T1000 (cell line): ENCODE data around the gene DEGS2.
"Not testable (repeated sequence)": the region's sequence is repeated elsewhere in the genome, so short reads cannot be mapped to it uniquely, and the experiment has no call there.

ENCODE experiments used
- DNase-seq: peaks from one replicate; lab custom pipeline; 2025; ENCODE audit warnings: mixed read lengths; lab: John Stamatoyannopoulos, UW

The DEGS2 gene

DNA sequence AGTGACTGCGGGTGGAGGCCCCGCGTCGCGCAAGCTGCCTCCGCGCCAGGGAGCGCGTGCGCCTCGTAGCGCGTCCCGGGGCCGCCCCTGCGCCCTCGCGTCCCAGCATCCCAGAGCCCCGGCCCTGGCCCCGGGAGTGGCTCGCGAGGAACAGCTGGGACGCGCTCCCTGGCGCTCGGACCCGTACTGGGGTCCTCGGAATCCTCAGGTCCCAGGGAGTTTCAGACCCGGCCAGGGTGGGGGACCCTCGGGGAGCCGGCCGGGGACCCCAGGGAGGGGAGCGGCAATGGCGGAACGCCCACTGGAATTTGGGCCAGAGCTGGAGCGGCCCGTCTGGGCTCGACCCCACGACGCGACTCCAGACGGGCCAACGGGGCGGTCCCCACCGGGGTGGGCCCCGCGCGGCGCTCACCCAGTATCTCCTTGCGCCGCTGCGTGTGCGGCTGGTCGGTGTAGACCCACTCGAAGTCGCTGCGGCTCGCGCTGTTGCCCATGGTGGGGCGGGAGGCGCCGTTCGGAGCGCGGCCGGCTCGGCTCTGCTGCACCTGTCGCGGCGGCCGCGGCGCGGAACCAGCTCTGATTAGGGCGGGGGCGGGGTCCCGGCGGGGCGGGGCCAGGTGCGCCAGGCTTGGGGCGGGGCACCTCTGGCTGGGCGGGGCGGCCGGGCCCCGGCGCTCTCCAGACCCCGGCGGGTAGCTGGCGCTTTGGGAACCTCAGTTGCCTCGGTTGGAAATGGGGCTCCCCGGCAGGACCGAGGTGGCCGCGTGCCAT lies at the start of gene DEGS2:
TSS of gene DEGS2 (minus strand) at position 552 of the 771 bp plus-strand sequence. CDS start at position 494, 58 bp downstream.
- DNase-seq: no peak

DNA sequence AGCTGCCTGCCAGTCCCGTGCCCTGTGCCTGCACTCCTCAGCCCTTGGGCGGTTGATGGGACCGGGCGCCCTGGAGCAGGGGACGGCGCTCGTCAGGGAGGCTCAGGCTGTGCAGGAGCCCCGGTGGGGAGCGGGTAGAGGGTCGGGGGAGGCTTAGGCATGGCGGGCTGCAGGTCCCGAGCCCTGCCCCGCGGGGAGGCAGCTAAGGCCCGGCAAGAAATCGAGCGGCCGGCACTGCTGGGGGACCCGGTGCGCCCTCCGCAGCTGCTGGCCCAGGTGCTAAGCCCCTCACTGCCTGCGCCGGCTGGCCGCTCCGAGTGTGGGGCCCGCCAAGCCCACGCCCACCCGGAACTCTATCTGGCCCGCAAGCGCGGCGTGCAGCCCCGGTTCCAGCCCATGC lies 48.7 kb upstream of the DEGS2 start:
- DNase-seq: not testable (repeated sequence)

DNA sequence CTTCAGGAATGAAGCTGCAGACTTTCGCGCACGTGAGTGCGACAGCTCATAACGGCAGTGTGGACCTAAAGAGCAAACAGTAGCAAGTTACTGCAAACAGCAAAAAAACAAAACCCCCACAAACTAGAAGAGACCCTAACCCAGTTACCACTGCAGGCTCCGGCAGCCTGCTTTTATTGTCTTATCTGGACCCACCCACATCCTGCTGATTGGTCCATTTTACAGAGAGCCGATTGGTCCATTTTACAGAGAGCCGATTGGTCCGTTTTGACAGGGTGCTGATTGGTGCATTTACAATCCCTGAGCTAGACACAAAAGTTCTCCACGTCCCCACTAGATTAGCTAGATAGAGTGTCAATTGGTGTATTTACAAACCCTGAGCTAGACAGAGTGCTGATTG lies 48.1 kb upstream of the DEGS2 start:
- DNase-seq: not testable (repeated sequence)

DNA sequence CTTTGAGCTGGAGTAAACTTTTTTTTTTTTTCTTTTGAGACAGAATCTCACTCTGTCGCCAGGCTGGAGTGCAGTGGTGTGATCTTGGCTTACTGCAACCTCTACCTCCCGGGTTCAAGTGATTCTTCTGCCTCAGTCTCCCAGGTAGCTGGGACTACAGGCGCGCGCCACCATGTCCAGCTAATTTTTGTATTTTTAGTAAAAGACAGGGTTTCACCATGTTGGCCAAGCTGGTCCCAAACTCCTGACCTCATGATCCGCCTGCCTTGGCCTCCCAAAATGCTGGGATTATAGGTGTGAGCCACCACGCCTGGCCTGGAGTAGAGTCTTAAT lies 45.4 kb upstream of the DEGS2 start:
- DNase-seq: not testable (repeated sequence)

DNA sequence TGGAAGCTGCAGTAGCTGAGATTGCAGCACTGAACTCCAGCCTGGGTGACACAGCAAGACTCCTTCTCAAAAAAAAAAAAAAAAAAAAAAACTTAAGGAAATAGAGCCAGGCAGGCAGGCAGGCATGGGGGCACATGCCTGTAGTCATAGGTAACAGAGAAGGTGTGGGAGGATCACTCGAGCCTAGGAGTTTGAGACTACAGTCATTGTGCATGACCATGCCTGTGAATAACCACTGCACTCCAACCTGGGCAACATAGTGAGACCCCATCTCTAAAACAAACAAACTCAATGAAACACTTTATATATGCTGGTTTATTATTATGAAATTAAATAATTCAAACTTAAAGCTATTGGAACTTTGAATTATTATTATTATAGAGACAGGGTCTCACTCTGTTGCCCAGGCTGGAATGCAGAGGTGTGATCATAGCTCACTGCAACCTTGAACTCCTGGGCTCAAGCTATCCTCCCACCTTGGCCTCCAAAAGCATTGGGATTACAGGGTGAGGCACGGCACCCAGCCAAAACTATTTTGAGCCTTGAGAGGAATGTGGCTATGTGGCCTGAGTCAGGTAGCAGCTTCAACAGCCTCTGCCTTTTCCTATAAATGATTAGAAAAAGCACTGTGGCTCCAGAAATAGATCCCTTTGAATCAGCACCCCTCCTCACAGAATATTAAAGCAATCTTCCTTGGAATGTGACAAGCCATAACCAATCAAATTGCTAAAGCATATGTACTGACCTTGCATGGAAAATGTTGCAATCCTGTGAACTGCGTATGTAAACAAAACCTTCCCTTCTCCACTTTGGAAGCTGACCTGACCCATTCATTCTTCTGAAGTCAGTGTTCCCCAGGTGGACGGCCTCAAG lies 44.8 kb upstream of the DEGS2 start:
- no peak for DNase-seq

DNA sequence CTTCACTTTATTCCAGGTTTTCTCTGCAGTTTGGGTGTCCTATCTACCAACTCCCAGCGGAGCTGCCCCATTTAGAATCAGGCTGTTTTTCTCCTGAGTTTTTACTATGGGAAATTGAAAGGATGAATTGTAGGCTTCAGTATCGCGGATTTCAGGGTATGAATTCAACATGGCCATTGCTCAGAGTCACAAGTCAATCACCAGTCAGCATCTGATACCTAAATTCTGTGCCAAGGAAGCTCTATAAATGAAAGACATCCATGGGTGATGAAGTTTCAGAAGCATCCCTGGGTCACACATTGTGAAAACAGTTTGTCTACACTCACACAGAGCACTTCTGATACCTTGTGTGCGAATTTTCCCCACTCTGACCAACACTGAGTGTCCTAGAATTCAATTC lies 43.7 kb upstream of the DEGS2 start:
- no peak for DNase-seq

DNA sequence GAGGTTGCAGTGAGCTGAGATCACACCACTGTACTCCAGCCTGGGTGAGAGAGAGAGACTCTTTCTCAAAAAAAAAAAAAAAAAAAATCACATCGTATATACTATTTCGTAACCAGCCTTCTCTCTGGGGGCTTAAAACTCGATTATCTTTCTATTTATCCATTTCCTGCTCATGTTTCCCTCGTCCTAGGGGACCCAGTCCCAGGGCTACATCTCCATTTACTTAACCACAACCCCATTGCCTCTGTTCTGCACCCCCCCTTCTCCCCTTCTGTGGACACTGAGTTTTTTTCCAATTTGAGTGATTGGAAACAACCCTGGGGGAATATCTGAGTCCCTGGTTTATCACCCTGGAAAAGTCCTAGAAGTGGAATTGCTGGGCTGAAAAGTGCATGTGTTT lies 43.3 kb upstream of the DEGS2 start:
- DNase-seq: no peak

DNA sequence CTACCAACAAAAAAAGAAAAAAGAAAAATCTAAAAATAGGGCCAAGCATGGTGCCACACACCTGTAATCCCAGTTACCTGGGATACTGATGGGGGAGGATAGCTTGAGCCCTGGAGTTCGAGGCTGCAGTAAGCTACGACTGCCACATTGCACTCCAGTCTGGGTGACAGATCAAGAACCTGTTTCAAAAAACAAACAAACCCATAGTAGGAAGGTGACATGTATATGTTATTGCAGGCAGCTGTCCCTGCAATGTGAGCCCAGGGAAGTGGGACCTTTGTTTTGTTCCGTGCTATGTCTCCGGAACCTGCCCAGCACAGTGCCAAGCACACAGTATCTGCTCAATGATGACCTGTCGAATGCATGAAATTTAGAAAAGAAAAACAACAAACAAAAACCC lies 42.3 kb upstream of the DEGS2 start:
- no peak for DNase-seq

DNA sequence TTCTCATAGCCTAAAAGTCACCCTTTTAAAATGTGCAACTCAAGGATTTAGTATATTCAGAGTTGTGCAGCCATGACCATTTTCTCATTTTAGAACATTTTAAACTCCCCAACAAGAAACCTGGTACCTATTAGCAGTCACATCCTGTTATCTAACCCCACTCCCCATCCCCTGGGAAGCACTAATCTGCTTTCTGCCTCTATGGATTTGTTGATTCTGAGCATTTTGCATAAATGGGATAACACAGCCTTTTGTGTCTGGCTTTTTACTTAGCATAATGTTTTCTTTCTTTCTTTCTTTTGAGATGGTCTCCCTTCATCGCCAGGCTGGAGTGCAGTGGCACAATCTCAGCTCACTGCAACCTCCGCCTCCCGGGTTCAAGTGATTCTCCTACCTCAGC lies 40.9 kb upstream of the DEGS2 start:
- no peak for DNase-seq

DNA sequence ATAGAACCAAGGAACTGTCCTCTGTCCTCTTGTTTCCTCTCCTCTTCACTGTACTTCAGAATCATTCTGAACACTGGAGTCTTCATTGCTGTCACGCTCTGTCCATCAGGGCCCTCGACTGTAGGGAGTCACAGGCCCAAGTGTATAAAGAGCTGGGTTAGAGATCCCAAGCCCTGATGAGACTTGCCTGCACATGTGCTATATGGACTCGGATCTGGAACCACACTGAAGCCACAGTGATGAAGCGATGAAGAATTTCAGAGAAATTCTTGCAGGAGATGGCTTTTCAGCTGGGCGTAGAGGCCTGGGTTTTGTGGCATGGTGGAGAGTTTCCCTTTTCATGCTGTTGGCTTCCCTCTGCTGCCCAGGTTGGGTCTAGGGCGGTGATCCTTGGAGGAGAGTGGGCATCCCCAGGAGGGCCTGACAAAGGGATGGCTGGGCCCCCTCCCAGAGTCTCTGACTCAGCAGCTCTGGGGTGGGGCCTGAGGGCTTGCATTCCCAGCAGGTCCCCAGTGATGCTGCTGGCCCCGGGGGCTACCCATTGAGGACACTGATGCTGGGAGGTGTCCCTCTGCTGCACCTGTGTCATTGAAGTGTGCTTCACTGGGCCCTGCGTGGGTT lies 39.9 kb upstream of the DEGS2 start:
- DNase-seq: no peak

DNA sequence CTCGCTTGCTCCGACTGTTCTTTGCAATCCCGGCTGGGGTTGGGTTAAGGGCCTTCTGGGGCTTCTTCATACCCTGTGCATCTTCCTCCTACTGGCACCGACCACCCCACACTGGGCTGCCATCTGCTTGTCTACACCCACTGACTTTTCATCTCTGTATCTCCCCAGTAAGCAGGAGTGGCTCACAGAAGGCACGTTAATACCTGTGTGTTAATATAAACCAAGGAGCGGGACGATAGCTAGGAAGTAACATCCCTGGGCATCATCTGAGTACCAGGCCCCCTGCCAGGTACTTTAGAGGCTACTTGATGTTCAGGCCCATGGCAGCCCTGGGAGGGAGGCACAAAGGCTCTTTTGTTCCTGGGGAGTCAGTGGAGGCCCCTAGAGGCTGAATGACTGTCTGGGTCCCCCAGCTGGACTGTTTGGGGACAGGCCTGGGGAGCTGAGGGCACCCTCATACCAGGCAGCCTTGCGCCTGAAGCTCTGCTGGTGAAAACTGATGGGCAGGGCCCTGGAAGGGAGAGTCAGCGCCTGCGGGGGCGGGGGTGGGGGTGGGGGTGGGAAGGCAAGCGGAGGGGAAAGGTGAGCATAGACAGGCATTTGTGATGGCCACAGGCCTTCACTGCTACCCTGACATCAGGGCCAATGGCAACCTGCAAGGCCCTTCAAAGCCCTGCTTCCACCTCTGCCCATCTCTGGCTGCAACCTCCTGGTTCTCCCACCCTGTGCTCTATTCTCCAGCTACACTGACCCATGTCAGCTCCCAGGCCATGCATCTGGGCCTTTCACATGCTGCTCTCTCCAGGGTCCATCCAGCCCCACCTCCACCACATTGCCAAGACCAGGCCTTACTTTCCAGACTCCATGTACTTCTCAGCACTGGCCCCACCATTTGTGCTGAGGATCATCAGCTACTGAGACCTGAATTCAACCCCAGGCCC lies 34.2 kb upstream of the DEGS2 start:
- DNase-seq: no peak

DNA sequence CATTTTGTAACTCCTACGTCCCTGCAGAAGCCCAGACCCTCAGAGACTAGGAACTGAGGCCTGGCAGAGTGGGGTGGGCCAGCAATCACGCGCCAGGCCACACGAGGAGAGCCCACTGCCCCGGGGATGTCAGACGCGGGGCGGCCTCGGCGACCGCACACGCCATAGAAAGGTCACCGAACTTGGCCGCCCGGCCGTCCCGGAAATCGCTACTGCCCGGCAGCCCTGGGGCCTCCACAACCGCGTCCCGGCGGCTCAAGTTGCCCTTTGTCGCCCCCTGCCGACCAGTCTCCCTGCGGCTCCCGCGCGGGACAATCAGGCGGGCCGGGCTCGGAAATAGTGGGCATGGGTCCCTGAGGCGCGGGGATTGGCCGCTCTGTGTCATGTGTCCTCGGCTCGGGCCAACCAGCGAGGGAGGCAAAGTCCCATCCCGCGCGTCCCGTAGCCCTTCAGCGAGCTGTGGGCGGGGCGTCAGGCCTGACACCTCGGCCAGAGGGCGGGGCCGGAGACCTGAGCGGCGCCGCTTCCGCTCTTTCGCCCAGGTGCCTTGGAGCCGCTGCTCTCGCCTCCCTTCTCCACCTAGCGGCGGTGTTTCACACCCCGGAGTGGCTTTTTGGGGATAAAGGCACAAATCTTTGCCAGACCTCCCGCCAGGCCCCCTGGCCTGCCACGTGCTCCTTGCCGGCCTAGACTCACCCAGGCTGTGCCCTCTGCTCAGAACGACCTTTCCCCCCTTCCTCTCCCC lies 33.4 kb upstream of the DEGS2 start:
- peak; percentile 96 for DNase-seq

DNA sequence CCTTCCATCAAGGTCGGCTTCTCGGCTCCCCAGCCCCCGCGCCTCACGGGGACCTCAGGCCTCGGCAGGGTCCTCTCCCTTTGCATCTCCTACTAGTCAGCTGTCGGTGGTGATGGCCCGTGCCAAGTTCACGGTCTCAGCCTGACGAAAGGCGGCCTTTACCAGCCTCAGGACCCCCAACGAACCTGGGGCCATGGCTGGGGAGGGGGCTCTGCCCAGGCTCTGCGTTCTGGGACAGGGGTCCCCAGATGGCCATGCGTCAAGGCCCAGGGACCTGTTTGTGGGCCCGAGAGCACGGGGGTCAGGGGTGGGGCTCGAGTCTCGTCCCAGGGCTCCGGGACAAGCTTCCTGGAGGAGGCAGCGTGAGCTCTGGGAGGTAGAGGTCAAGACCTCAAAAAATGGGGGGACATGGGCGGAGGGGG lies 32.8 kb upstream of the DEGS2 start:
- DNase-seq: no peak

DNA sequence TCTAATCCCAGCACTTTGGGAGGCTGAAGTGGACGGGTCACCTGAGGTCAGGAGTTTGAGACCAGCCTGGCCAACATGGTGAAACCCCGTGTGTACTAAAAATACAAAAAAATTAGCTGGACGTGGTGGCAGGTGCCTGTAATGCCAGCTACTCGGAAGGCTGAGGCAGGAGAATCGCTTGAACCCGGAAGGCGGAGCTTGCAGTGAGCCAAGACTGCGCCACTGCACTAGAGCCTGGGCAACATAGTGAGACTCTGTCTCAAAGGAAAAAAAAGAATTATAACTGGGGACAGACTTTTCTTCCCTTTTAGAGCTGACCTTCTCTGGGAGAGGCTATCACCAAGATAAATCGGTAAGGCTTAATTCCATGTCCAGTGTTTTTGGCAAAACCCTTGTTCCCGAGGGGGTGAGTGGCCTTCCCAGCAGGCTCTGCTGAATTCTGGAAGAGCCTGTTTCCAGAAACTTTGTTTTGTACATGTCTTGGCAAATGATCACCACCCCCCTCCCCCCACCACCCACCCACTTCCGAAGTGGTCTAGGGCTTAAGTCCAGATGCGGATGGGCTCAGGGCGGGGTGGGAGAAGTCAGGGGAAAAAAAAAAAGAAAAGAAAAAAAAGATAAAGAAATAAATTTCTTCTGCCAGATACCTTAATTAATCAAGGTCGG lies 32.3 kb upstream of the DEGS2 start:
- DNase-seq: no peak

DNA sequence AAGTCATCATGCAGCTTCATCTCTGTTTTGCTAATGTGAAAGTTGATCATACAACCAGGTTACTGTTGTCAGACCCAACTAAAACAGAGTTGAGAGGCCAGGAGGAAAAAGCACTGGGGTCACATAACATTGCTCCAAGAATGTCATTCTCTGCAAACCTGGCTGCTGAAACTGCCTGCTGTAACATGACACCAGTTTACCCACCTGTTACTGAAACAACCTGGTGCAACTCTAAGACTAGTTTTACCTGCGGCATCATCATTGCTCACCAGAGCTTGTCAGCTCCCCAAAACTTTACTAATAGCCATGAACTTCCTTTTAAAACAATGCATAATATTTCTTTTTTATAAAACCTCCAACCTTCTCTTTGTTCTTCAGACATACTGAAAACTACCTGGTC lies 30.7 kb upstream of the DEGS2 start:
- DNase-seq: no peak

DNA sequence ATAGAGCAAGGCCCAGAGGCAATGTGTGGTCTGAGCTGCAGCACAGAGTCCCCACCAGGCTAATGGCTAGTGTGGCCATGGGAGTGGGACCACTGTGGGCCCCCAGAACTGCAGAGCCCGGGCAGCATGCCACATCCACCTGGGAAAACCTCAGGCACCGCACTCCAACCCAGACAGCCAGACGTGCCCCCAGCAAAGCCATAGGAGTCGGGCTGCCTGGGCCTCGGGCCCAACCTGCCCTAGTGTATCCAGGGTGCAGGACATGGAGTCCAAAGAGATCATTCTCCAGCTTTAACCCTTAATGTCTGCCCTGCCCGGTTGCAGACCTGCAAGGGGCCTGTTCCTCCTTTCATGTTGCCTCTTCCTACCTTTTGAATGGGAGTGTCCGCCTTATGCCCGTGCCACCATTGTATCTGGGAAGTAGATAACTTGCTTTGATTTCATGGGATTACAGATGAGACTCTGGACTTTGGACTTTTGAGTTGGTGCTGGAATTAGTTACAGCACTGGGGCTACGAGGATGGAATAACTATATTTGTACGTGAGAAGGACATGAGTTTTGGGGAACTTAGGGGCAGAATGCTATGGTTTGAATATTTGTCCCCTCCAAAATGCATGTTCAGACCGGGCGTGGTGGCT lies 29.1 kb upstream of the DEGS2 start:
- no peak for DNase-seq

DNA sequence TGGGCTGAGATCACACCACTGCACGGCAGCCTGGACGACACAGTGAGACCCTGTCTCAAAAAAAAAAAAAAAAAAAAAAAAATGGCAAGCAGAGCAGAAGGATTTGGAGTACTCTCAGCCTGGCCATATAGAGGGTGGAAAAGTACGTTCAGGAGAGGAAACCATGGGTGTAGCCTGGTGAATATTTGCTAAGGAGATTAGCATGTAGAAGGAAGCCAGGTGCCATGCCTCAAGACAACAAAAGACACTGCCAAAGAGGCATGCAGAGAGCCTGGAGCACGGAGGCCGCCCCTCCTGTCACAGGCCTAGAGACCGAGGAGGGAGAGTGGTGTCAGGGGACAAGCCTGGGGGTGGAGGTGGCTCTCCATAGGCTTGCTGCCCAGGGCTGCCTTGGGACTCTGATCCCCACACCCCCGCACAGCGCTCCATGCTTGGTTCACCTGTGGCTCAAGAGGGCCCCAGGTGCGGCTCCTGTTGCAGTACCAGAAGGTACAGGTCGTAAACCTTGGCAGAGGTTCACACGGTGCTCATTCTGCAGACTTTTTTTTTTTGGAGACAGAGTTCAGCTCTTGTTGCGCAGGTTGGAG lies 27.9 kb upstream of the DEGS2 start:
- no peak for DNase-seq

DNA sequence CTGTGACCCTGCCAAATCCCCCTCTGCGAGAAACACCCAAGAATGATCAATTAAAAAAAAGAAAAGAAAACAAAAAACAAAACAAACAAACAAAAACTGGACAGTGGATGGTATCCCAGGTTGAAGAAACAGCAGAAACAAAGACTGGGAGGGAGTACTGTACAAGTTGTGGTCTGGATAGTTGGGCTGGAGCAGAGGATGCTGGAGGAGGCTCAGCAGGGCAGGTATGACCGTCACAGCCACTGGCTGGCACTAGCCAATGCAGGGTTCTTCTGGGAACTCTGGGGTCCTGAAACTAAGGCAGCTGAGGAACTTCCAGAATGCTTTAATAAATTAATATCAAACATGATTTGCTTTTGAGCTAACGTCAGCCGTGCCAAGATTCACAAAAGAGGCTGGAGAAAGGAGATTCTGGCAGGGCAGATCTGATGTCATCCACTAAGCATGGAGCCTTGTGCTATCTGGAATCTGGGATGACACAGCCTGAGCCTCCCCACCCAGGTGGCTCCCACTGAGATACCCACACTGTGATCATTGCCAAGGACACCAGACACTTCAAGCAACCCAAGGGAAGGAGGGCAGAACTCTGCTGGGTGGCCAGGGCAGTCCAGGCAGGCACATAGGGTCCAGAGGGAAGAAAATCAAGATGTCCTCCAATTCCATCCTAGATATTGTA lies 22.6 kb upstream of the DEGS2 start:
- DNase-seq: not testable (repeated sequence)

DNA sequence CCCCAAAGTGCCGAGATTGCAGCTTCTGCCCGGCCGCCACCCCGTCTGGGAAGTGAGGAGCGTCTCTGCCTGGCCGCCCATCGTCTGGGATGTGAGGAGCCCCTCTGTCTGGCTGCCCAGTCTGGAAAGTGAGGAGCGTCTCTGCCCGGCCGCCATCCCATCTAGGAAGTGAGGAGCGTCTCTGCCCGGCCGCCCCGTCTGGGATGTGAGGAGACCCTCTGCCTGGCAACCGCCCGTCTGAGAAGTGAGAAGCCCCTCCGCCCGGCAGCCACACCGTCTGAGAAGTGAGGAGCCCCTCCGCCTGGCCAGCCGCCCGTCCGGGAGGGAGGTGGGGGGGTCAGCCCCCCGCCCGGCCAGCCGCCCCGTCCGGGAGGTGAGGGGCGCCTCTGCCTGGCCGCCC lies 21.2 kb upstream of the DEGS2 start:
- DNase-seq: not testable (repeated sequence)
